CD8-positive, alpha-beta memory T cell (primary cell): Measurements from ENCODE around the gene ITGB3BP. TPM values are rescaled to one million over a fixed set of nuclear protein-coding genes. Genes with fewer than 3 reads are reported as not detected.
"Not testable (repeated sequence)": the region's sequence is repeated elsewhere in the genome, so short reads cannot be mapped to it uniquely, and the experiment has no call there.

Source experiments
- CTCF ChIA-PET: fragments of 350-600 bp; sonication (Branson Sonifier 250); formaldehyde crosslinking; loops from one replicate; lab custom pipeline; 2021; ENCODE audit warnings: antibody characterized with exemption; lab: Charles Lee
- POLR2A ChIA-PET: fragments of 350-600 bp; sonication (Branson Sonifier 250); formaldehyde crosslinking; loops from one replicate; lab custom pipeline; 2021; ENCODE audit warnings: antibody characterized with exemption; lab: Charles Lee
- DNase-seq, 5 donors: peaks; one replicate each; pipeline versions ENCODE4 v3.0.0 to v3.0.0-alpha.2; 2020 to 2022; ENCODE audit warnings: mixed read lengths in 1 of 5
- H3K27ac ChIP-seq: one replicate; pipeline ENCODE4 v1.7.0; 2013; ENCODE audit warnings: low read depth, mild to moderate bottlenecking, low read length, moderate library complexity
- H3K27me3 ChIP-seq: 2 replicates; pipeline ENCODE4 v1.7.0; 2013; ENCODE audit warnings: low read length, mild to moderate bottlenecking; ENCODE audit not compliant: insufficient read depth, poor library complexity, severe bottlenecking
- H3K36me3 ChIP-seq: 2 replicates; pipeline ENCODE4 v1.7.0; 2013; ENCODE audit warnings: mild to moderate bottlenecking, low read length, moderate library complexity; ENCODE audit not compliant: insufficient read depth
- H3K4me1 ChIP-seq: 2 replicates; pipeline ENCODE4 v1.7.0; 2013; ENCODE audit warnings: mild to moderate bottlenecking, low read length, moderate library complexity; ENCODE audit not compliant: insufficient read depth
- H3K4me3 ChIP-seq: 2 replicates; pipeline ENCODE4 v1.7.0; 2013; ENCODE audit warnings: mild to moderate bottlenecking, low read length
- H3K9me3 ChIP-seq: 2 replicates; pipeline ENCODE4 v1.7.0; 2013; ENCODE audit warnings: mild to moderate bottlenecking, low read length
- H3K27ac Mint-ChIP-seq, 8 donors: one replicate each; pipeline ENCODE4 v1.8.0; 2020 to 2021; ENCODE audit warnings: mixed read lengths in 8 of 8, mild to moderate bottlenecking in 6 of 8, inconsistent platforms in 3 of 8, moderate library complexity in 3 of 8
- H3K27me3 Mint-ChIP-seq, 2 donors: one replicate each; pipeline ENCODE4 v1.8.0; 2020 to 2021; ENCODE audit warnings: mixed read lengths in 2 of 2, mild to moderate bottlenecking in 1 of 2, moderate library complexity in 1 of 2
- H3K36me3 Mint-ChIP-seq, 3 donors: one replicate each; pipeline ENCODE4 v1.8.0; 2020 to 2021; ENCODE audit warnings: mixed read lengths in 3 of 3, inconsistent platforms in 1 of 3, mild to moderate bottlenecking in 1 of 3
- H3K4me1 Mint-ChIP-seq, 3 donors: one replicate each; pipeline ENCODE4 v1.8.0; 2020 to 2021; ENCODE audit warnings: mixed read lengths in 3 of 3, inconsistent platforms in 1 of 3, mild to moderate bottlenecking in 1 of 3
- H3K4me3 Mint-ChIP-seq, 7 donors: one replicate each; pipeline ENCODE4 v1.8.0; 2020 to 2021; ENCODE audit warnings: mixed read lengths in 7 of 7, mild to moderate bottlenecking in 6 of 7, moderate library complexity in 4 of 7, inconsistent platforms in 2 of 7
- H3K9me3 Mint-ChIP-seq, 5 donors: one replicate each; pipeline ENCODE4 v1.8.0; 2020 to 2022; ENCODE audit warnings: mixed read lengths in 5 of 5, mild to moderate bottlenecking in 3 of 5, moderate library complexity in 2 of 5, inconsistent platforms in 1 of 5
- polyA plus RNA-seq: library from polyadenylated mRNA; unstranded; fragments of 300-500 nt; fragmentation: Illumina TruSeq; gene quantifications from one replicate; pipeline ENCODE4 v1.2.3, GENCODE V29; 2021
- total RNA-seq, 2 experiments: library from RNA; stranded (reverse); gene quantifications; one replicate each; pipeline ENCODE4 v1.2.3, GENCODE V29; 2021

ITGB3BP gene, protein sequence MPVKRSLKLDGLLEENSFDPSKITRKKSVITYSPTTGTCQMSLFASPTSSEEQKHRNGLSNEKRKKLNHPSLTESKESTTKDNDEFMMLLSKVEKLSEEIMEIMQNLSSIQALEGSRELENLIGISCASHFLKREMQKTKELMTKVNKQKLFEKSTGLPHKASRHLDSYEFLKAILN
- total RNA-seq, result 10 to 100 TPM; 45.0 to 49.0 TPM
- 25.0 TPM for polyA plus RNA-seq

DNA sequence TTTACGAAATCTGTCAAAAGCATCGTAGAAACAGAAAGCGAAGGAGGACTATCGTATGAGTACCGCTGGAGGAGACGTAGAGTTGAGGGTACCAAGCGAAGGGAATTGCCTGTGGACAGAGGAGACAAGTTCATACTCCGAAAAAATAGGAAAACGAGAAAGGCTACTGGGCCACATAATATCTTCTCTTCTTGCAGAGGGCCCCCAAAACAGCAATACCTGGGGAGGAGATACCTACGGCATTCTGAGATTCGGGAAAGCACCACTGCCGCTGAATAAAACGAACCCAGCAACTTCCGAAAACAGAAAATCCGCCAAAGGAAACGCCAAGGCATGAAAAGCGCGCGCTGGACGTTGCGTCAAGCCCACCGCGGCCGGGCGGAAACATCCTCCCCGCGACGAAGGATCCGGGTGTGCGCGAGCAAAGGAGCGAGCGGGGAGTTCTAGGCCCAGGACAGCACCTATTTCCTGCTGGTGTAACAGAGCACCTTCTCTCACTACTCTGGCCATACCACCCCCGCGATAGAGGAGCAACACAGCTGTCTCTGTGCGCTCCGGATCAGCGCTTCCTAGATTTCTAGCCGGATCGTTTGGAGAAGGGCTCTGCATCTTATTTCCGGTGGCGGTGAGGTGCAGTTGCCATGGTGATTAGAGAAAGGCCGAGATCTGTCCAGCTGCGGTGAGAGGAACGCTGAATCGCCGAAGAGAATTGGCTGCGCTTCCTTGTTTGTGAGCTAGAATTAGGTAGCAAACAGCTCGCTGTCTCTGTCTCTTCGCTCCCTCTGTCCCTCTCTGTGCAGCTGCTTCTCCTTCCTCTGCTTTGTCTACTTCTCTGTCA, at the start of gene ITGB3BP, which contains the start of gene EFCAB7:
ITGB3BP (minus strand) TSS at position 335 of the 838 bp plus-strand sequence; CDS start at position 243, 92 bp downstream.
EFCAB7 (plus strand) TSS at position 635 of the 838 bp plus-strand sequence. CDS start 2,048 bp downstream, outside the sequence.
- H3K4me3 Mint-ChIP-seq, result peak within 1 kb of the TSS; percentile 90 to 100 (median 96)
- peaks cover 0 to 30% (median 7%) of the 10 kb centered on the region in 3 donors for H3K36me3 Mint-ChIP-seq
- peak within 1 kb of the TSS; percentile 95 for H3K27ac ChIP-seq
- CTCF ChIA-PET, result no interaction called here
- H3K27me3 Mint-ChIP-seq, result peaks cover 0 to 2% of the 10 kb centered on the region in 2 donors
- H3K27ac Mint-ChIP-seq, result peak within 1 kb of the TSS; percentile 93 to 99 (median 96)
- H3K9me3 ChIP-seq, result no peaks in the 10 kb centered on the region
- DNase-seq, result peak; percentile 62 to 85 (median 80)
- no peaks in the 10 kb centered on the region for H3K9me3 Mint-ChIP-seq
- peaks cover 18 to 39% (median 31%) of the 10 kb centered on the region in 3 donors for H3K4me1 Mint-ChIP-seq
- no peaks in the 10 kb centered on the region for H3K36me3 ChIP-seq
- H3K4me3 ChIP-seq, result peak within 1 kb of the TSS; percentile 92
- H3K27me3 ChIP-seq, result no peaks in the 10 kb centered on the region
- POLR2A ChIA-PET, result no interaction called here
- H3K4me1 ChIP-seq, result peaks cover 22% of the 10 kb centered on the region

DNA sequence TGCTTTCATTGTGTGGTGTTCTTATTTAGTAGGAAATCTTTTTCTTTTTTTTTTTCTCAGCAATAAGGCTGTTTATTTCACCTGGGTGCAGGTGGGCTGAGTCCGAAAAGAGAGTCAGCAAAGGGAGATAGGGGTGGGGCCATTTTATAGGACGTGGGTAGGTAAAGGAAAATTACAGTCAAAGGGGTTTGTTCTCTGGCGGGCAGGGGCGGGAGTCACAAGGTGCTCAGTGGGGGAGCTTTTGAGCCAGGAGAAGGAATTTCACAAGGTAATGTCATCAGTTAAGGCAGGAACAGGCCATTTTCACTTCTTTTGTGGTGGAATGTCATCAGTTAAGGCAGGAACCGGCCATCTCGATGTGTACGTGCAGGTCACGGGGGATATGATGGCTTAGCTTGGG, 49.7 kb upstream of the ITGB3BP start:
- H3K9me3 ChIP-seq, H3K4me1 ChIP-seq, H3K27ac ChIP-seq, POLR2A ChIA-PET, CTCF ChIA-PET, H3K36me3 ChIP-seq, H3K4me1 Mint-ChIP-seq, H3K27me3 Mint-ChIP-seq, H3K27ac Mint-ChIP-seq, H3K36me3 Mint-ChIP-seq, H3K4me3 ChIP-seq, H3K27me3 ChIP-seq, H3K9me3 Mint-ChIP-seq, DNase-seq, H3K4me3 Mint-ChIP-seq: not testable (repeated sequence)

DNA sequence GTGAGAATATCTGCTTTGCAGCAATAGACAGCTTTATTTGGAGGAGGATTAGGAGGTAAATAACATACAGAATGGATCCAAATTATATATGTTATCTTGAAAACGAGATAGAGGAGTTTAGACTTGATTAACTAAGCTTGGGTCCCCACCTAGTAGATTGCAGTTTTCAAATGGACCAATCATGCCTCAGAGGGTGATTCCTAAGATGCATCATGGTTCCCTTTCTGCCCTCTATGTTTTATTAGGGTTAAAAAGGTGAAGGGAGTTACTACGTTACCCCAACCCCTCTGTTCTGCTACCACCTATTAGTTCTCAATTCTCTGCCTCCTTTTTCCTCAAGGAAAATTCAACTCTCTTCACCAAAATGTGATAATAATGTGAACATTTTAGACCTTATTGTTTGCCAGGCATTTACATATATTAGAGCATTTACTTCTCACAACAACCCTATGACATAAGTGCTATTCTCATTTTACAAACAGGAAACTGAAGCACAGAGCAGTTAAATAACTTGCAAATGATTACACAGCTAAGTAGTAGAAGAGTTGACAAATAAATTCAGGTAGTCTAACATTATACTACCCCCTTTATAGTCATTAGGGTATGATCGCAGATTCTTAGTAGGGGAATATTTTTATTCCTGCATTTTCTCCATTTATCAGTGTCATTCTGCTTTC, 46.8 kb upstream of the ITGB3BP start:
- Mint-ChIP-seq H3K9me3 (no peaks in the 10 kb centered on the region), H3K36me3 (peaks cover 0 to 5% (median 5%) of the 10 kb centered on the region in 3 donors), H3K4me1 (no peaks in the 10 kb centered on the region), H3K4me3 (no peak overlapping the region), H3K27ac (peak overlapping the region in 1 of 8 donors; percentile 1), H3K27me3 (no peaks in the 10 kb centered on the region)
- no peak for DNase-seq
- POLR2A ChIA-PET, result no interaction called here
- CTCF ChIA-PET, result no interaction called here
- H3K36me3 ChIP-seq, result no peaks in the 10 kb centered on the region
- no peak overlapping the region for H3K27ac ChIP-seq
- H3K9me3 ChIP-seq, result no peaks in the 10 kb centered on the region
- H3K4me1 ChIP-seq, result no peaks in the 10 kb centered on the region
- H3K27me3 ChIP-seq, result no peaks in the 10 kb centered on the region
- no peak overlapping the region for H3K4me3 ChIP-seq

DNA sequence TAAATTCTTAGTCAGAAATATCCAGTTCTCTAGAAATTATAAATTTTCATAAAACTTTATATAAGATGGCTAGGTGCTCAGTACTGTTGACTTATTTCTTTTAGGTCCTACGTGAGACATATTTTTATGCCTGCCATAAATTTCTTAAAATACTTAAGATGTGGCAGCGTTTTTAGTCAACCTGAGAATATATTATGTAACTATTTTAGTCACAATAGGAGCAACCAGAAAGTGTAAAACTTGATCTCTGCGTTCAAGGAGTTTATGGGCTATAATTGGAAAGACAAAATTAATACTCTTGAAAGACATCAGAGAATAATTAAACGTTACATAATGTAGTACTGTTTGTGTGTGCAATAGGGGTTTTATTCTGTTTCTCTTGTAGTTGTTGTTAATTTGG, 46.0 kb upstream of the ITGB3BP start:
- Mint-ChIP-seq H3K9me3 (no peaks in the 10 kb centered on the region), H3K36me3 (peaks cover 0 to 10% (median 5%) of the 10 kb centered on the region in 3 donors), H3K4me3 (no peak overlapping the region), H3K4me1 (no peaks in the 10 kb centered on the region), H3K27ac (peak overlapping the region in 1 of 8 donors; percentile 43), H3K27me3 (no peaks in the 10 kb centered on the region)
- ChIA-PET POLR2A (no interaction called here), CTCF (no interaction called here)
- H3K27ac ChIP-seq, result no peak overlapping the region
- no peaks in the 10 kb centered on the region for H3K9me3 ChIP-seq
- H3K4me1 ChIP-seq, result no peaks in the 10 kb centered on the region
- no peak overlapping the region for H3K4me3 ChIP-seq
- no peak for DNase-seq
- no peaks in the 10 kb centered on the region for H3K36me3 ChIP-seq
- no peaks in the 10 kb centered on the region for H3K27me3 ChIP-seq

DNA sequence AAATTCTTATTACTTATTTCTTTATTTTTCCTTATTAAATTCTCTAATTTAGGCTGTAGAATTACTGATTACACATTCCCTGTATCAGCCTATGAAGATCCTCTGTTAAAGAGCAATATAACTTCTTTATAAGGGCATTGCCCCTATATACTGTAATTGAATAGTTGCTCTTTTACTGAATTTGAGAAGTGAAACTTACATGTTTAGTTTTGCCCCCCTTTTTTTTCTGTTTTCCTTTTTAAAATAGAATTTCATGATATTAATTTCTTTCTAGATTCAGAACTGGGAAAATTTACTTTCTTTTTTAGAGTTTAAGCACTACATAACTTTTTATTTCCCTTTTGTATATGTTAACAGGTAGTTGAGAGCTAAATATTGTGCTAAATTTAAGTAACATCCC, 40.7 kb upstream of the ITGB3BP start:
- H3K9me3 Mint-ChIP-seq, result no peaks in the 10 kb centered on the region
- H3K36me3 Mint-ChIP-seq, result peaks cover 3 to 25% (median 6%) of the 10 kb centered on the region in 3 donors
- Histone ChIP-seq H3K9me3 (no peaks in the 10 kb centered on the region), H3K36me3 (no peaks in the 10 kb centered on the region), H3K4me3 (no peak overlapping the region), H3K4me1 (no peaks in the 10 kb centered on the region), H3K27me3 (no peaks in the 10 kb centered on the region), H3K27ac (no peak overlapping the region)
- no peaks in the 10 kb centered on the region for H3K4me1 Mint-ChIP-seq
- DNase-seq, result no peak
- POLR2A ChIA-PET, result no interaction called here
- CTCF ChIA-PET, result interaction anchor here (1.2 kb wide), 1 partner anchor 8 kb away, joined by 4 read pairs; no protein-coding TSS in a partner anchor
- no peaks in the 10 kb centered on the region for H3K27me3 Mint-ChIP-seq
- no peak overlapping the region for H3K4me3 Mint-ChIP-seq
- no peak overlapping the region for H3K27ac Mint-ChIP-seq

DNA sequence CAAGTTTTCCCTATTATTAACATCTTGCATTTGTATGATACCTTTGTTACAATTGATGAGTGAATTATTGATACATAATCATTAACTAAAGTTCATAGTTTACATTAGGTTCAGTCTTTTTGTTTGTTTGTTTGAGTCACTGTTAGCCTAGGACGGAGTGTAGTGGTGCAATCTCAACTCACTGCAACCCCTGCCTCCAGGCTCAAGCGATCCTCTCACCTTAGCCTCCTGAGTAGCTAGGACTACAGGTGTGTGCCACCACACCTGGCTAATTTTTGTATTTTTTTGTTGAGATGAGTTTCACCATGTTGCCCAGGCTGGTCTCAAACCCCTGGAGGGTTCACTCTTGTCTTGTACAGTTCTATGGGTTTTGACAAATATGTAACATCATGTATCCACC, 36.3 kb upstream of the ITGB3BP start:
- Mint-ChIP-seq H3K4me1 (peaks cover 0 to 4% (median 0%) of the 10 kb centered on the region in 3 donors), H3K27ac (no peak overlapping the region), H3K9me3 (no peaks in the 10 kb centered on the region), H3K27me3 (no peaks in the 10 kb centered on the region), H3K36me3 (peaks cover 3 to 20% (median 3%) of the 10 kb centered on the region in 3 donors), H3K4me3 (no peak overlapping the region)
- no peak for DNase-seq
- Histone ChIP-seq H3K27ac (no peak overlapping the region), H3K4me3 (no peak overlapping the region), H3K36me3 (no peaks in the 10 kb centered on the region), H3K9me3 (no peaks in the 10 kb centered on the region), H3K27me3 (no peaks in the 10 kb centered on the region), H3K4me1 (no peaks in the 10 kb centered on the region)
- ChIA-PET CTCF (interaction anchor here (0.7 kb wide), 1 partner anchor 15 kb away, joined by 5 read pairs; no protein-coding TSS in a partner anchor), POLR2A (no interaction called here)

DNA sequence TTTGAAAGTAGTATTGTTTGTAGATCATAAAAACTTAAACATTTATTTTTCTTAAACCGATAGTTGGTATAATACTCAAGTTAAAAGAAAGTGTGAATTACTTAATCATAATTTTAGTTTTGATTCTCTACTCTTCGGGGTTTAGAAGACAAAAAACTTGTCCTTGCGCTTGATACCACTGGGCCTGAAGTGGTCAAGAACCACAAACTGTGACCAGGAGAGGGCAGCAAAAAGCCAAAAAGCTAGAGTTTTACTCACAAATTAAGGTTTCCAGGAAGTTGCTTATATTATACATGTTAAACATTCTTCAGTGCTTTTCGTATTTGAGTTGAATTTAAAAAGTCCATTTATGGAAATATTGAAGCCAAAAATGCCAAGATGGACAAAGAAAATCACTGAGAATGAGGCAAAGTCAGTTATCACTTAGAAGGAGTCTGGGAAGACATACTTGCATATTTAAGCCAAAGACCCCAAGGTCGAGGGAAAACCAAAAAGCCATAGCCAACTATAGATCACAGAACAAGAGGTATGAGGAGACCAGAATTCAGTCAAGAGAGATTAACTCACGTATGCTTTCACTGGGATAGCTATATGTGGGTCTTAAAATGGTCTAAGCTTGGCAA, 34.5 kb upstream of the ITGB3BP start:
- POLR2A ChIA-PET, result no interaction called here
- no peak for DNase-seq
- H3K4me3 ChIP-seq, result no peak overlapping the region
- peaks cover 0 to 4% (median 0%) of the 10 kb centered on the region in 3 donors for H3K4me1 Mint-ChIP-seq
- H3K4me3 Mint-ChIP-seq, result no peak overlapping the region
- CTCF ChIA-PET, result interaction anchor here (1.1 kb wide), 1 partner anchor 689 kb away, joined by 3 read pairs; no protein-coding TSS in a partner anchor
- H3K27ac Mint-ChIP-seq, result no peak overlapping the region
- H3K27me3 ChIP-seq, result no peaks in the 10 kb centered on the region
- no peaks in the 10 kb centered on the region for H3K4me1 ChIP-seq
- H3K36me3 ChIP-seq, result no peaks in the 10 kb centered on the region
- no peaks in the 10 kb centered on the region for H3K9me3 Mint-ChIP-seq
- H3K36me3 Mint-ChIP-seq, result peaks cover 3 to 22% (median 3%) of the 10 kb centered on the region in 3 donors
- H3K9me3 ChIP-seq, result no peaks in the 10 kb centered on the region
- H3K27ac ChIP-seq, result no peak overlapping the region
- H3K27me3 Mint-ChIP-seq, result no peaks in the 10 kb centered on the region
